ENCODE results near the gene COL28A1.
"Not testable (repeated sequence)": the region's sequence is repeated elsewhere in the genome, so short reads cannot be mapped to it uniquely, and the experiment has no call there.

Gene COL28A1

DNA sequence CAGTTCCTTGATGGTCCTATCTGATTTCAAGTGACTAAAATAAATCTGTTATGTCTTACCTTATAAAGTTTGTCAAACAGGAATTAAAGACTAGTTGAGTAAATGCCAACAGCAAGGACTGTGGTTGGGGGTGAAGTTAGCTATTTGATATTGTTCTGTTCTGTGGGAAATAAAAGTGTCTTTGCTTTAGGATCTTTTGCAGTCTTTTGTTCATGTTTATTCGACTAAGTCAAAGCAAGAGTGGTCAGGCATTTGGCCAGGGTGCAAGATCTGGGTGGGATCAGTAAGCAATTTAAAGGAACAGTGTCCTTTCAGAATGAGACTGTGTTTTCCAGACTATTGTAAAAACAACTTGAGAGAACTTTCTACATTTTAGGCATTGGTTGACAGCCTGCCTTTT is at the start of gene COL28A1:
COL28A1 (minus strand) TSS at position 183 of the 400 bp plus-strand sequence. CDS start 2,998 bp downstream, outside the sequence.
- no peak for DNase-seq

- DNase-seq: no peak
Observed at GRCh38 chr7:7584653-7585052, 49.0 kb upstream of the COL28A1 start.

- DNase-seq: no peak
Observed at GRCh38 chr7:7583731-7584130, 48.1 kb upstream of the COL28A1 start.

DNA sequence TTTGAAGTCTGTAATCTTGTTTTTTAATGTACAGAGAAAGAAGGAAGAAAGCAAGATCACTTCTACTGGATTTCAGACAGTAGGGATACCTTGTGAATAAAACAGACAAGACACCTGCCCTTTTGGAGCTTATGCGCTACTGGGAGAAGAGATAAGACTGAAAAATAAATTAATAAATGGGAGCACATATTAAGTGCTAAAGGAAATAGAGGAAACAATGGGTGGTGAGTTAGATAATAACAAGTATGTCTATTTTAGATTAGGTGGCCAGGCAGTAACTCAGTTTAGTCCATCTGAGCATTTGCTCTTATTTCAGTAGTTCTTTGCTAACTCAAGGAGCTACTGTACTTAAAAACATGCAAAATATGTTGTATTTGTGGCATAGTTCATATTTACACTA is 46.9 kb upstream of the COL28A1 start:
- no peak for DNase-seq

- DNase-seq: no peak
Observed at GRCh38 chr7:7581531-7582179, 46.0 kb upstream of the COL28A1 start.

GRCh38 chr7:7579638-7580037 is 44.0 kb upstream of the COL28A1 start:
- DNase-seq: no peak

DNA sequence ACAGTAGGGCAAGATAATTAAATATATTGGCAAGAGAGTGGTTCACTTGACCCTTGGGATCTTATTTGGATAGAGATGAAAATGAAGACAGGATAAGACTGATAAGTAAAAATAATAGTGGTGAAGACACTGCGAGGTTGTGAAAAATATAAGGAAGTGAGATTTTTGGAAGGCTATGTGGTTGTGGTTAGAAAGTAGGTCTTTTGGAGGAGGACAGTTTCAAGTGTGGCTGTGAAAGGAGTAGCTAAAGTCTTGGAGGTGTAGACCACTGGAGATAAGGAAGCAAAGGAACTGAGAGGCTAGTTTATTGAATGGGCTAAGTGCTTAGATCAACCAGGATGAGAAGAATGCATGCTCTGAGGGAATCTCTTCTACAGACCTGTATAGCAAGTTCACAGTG is 42.2 kb upstream of the COL28A1 start:
- no peak for DNase-seq

- no peak for DNase-seq
Observed at GRCh38 chr7:7576344-7576743, 40.7 kb upstream of the COL28A1 start.

DNA sequence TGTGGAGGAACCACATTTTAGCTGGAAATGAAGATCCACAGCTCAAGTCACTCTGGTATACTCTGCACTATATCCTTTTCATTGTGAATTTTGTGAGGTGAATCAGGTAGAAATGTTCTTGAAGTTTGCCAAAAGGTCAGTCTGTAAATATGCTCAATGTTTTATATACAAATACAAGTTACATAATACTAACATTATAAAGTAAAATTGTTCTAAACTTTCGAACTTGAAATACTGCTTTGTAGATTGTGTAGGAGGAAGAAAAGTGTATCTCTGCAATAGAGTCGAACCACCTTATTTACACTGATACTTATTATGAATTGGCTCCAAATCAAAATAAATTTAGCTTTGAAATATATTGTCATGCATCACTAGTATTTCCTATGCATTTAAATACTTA is 38.0 kb upstream of the COL28A1 start:
- DNase-seq: no peak

GRCh38 chr7:7570584-7570983 is 34.9 kb upstream of the COL28A1 start:
- DNase-seq: no peak

GRCh38 chr7:7569615-7570014 is 33.9 kb upstream of the COL28A1 start:
- no peak for DNase-seq

- no peak for DNase-seq
Observed at GRCh38 chr7:7569081-7569527, 33.4 kb upstream of the COL28A1 start.

DNA sequence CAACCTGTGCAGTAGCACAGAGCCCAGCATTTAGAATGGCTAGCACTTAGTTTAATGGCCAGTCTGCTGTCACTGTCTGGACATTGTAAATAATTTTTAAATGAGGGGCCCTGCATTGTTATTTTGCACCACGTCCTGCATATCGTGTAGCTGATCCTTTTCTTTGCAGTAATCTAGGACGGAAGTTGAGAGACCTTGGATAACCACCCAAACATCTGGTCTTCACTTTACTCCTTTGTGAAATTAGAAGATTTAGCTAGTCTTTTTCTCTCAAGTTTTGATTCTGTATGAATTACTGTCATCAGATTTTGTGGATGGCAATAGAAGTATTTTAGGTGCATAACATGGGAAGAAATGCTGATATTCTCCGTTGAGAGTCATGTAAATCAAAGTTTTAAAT is 32.9 kb upstream of the COL28A1 start:
- DNase-seq: no peak

GRCh38 chr7:7567898-7568531 is 32.3 kb upstream of the COL28A1 start:
- peak; percentile 21 for DNase-seq

DNA sequence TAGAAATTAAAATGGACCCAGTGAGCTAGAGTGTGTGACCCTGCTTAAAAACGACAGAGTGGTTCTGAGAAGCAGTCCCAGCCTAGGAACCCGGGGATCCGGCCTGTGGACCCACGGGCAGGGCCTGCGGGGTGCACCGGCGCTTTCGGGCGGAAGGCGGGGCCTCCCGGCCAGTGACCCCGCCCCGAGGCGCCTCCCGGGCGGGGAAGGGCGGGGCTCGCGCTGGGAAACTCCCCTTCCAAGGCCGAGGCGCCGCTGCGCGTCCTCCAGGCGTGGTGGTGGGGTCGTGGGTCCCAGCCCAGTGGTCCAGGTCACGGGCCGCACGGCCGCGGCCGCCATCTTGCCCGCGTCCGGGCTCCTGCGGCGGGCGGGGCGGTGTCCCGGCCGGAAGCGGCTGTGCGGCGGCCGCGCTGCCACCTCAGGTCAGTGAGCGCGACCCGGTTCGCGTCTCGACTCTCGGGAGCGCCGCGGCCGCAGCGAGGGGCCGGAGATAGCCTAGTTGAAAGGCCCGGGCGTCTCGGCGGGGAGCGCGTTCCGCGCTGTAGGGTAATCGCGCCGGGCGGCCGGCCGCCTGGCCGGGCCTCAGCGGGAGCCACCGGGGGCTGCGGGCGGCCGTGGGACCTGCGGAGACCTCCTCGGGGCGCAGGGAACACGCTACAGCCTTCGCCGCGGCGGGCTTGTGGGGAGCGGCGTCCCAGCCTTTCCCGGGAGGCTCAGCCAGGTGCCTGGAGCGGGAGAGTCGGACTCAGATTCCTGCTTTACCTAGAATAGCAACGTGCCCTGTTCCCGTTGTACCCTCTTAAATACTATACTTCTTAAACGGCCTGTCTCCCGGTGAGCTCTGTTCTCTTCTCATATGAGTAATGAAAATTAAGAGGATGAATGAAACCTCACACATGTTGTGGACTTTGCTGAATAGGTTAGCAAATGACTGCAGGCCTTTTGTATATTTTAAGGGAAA is 31.3 kb upstream of the COL28A1 start, which contains the start of gene MIOS:
MIOS (plus strand) TSS at position 234 of the 961 bp plus-strand sequence. CDS start 5,592 bp downstream, outside the sequence.
- peak; percentile 76 for DNase-seq

GRCh38 chr7:7565746-7566650 is 30.3 kb upstream of the COL28A1 start:
- DNase-seq: no peak

DNA sequence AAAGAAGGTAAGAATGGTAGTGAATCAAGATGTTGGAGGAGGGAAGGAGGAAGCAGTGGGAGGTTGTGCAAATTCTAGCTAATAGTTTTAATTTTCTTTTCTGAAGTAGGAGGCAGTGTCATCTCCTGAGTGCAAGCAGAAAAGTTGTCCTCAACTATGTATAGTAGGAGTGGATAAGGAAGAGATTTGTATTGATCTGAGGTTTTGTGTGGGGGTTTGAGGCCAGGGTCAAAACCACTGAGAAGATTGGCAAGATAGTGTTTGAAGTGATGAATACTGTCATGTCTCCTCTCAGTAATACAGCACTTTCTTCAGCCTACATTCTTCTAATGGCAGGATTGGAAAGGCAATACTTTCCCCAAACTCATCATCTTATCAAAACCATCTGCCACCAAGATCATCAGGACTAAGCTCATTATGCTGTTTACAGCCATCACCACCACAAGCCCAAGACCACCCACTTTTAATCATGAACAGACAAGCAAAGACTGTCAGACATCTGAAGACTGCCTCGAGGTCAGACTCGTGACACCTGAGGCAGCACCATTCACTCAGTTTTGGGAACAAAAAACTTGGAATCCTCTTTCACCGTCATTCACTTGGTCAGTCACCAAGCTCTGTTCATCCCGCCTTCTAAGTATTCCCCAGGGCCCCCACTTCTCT is 29.5 kb upstream of the COL28A1 start:
- DNase-seq: no peak

DNA sequence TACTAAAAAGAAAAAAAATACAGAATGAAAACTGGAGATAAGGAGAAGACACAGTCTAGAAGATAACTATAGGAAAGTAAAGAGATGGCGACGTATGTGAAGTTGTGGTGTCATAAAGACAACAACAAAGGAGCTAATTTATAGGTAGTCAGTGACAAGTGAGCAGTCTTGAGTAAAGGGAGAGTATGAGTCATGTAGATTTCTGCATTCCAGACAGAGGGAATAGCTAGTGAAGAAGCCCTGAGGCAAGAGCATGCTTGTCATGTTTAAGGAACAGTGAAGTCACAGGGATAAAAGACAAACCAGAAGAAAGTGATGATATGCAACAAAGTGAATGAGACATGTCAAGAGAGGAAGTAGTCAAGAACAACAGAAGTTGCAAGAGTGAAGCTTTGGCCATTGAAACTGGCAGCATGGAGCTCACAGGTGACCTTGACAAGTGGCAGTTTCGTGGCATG is 28.7 kb upstream of the COL28A1 start:
- no peak for DNase-seq

- no peak for DNase-seq
Observed at GRCh38 chr7:7563813-7564212, 28.1 kb upstream of the COL28A1 start.

DNA sequence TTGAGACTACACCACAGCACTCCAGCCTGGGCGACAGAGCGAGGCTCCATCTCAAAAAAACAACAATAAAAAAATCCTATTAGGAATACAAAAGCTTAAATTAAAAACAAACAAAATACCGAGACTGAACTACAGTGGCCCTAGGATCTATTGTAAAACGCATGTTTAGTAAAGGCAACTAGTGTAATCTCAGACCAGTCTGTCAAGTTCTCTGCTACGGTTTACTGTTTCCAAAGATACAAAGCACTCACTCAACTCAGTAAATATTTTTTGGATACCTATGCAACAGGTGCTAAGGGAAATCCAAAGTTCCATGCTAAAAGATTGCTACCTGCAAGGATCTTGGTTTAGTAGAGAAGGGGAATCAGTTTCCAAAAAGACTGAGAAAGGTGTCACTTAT is 27.6 kb upstream of the COL28A1 start:
- no peak for DNase-seq

- no peak for DNase-seq
Observed at GRCh38 chr7:7562736-7563135, 27.1 kb upstream of the COL28A1 start.

- not testable (repeated sequence) for DNase-seq
Observed at GRCh38 chr7:7561591-7561990, 25.9 kb upstream of the COL28A1 start.
